CD8-positive, alpha-beta memory T cell (primary cell): Measurements from ENCODE around the gene REG1B. TPM values are rescaled to one million over a fixed set of nuclear protein-coding genes. Genes with fewer than 3 reads are reported as not detected.

ENCODE experiments used
- CTCF ChIA-PET: fragments of 350-600 bp; sonication (Branson Sonifier 250); formaldehyde crosslinking; loops from one replicate; lab custom pipeline; 2021; ENCODE audit warnings: antibody characterized with exemption; lab: Charles Lee
- POLR2A ChIA-PET: fragments of 350-600 bp; sonication (Branson Sonifier 250); formaldehyde crosslinking; loops from one replicate; lab custom pipeline; 2021; ENCODE audit warnings: antibody characterized with exemption; lab: Charles Lee
- DNase-seq, 5 donors: peaks; one replicate each; pipeline versions ENCODE4 v3.0.0 to v3.0.0-alpha.2; 2020 to 2022; ENCODE audit warnings: mixed read lengths in 1 of 5
- H3K27ac ChIP-seq: one replicate; pipeline ENCODE4 v1.7.0; 2013; ENCODE audit warnings: low read depth, mild to moderate bottlenecking, low read length, moderate library complexity
- H3K27me3 ChIP-seq: 2 replicates; pipeline ENCODE4 v1.7.0; 2013; ENCODE audit warnings: low read length, mild to moderate bottlenecking; ENCODE audit not compliant: insufficient read depth, poor library complexity, severe bottlenecking
- H3K36me3 ChIP-seq: 2 replicates; pipeline ENCODE4 v1.7.0; 2013; ENCODE audit warnings: mild to moderate bottlenecking, low read length, moderate library complexity; ENCODE audit not compliant: insufficient read depth
- H3K4me1 ChIP-seq: 2 replicates; pipeline ENCODE4 v1.7.0; 2013; ENCODE audit warnings: mild to moderate bottlenecking, low read length, moderate library complexity; ENCODE audit not compliant: insufficient read depth
- H3K4me3 ChIP-seq: 2 replicates; pipeline ENCODE4 v1.7.0; 2013; ENCODE audit warnings: mild to moderate bottlenecking, low read length
- H3K9me3 ChIP-seq: 2 replicates; pipeline ENCODE4 v1.7.0; 2013; ENCODE audit warnings: mild to moderate bottlenecking, low read length
- H3K27ac Mint-ChIP-seq, 8 donors: one replicate each; pipeline ENCODE4 v1.8.0; 2020 to 2021; ENCODE audit warnings: mixed read lengths in 8 of 8, mild to moderate bottlenecking in 6 of 8, inconsistent platforms in 3 of 8, moderate library complexity in 3 of 8
- H3K27me3 Mint-ChIP-seq, 2 donors: one replicate each; pipeline ENCODE4 v1.8.0; 2020 to 2021; ENCODE audit warnings: mixed read lengths in 2 of 2, mild to moderate bottlenecking in 1 of 2, moderate library complexity in 1 of 2
- H3K36me3 Mint-ChIP-seq, 3 donors: one replicate each; pipeline ENCODE4 v1.8.0; 2020 to 2021; ENCODE audit warnings: mixed read lengths in 3 of 3, inconsistent platforms in 1 of 3, mild to moderate bottlenecking in 1 of 3
- H3K4me1 Mint-ChIP-seq, 3 donors: one replicate each; pipeline ENCODE4 v1.8.0; 2020 to 2021; ENCODE audit warnings: mixed read lengths in 3 of 3, inconsistent platforms in 1 of 3, mild to moderate bottlenecking in 1 of 3
- H3K4me3 Mint-ChIP-seq, 7 donors: one replicate each; pipeline ENCODE4 v1.8.0; 2020 to 2021; ENCODE audit warnings: mixed read lengths in 7 of 7, mild to moderate bottlenecking in 6 of 7, moderate library complexity in 4 of 7, inconsistent platforms in 2 of 7
- H3K9me3 Mint-ChIP-seq, 5 donors: one replicate each; pipeline ENCODE4 v1.8.0; 2020 to 2022; ENCODE audit warnings: mixed read lengths in 5 of 5, mild to moderate bottlenecking in 3 of 5, moderate library complexity in 2 of 5, inconsistent platforms in 1 of 5
- polyA plus RNA-seq: library from polyadenylated mRNA; unstranded; fragments of 300-500 nt; fragmentation: Illumina TruSeq; gene quantifications from one replicate; pipeline ENCODE4 v1.2.3, GENCODE V29; 2021
- total RNA-seq, 2 experiments: library from RNA; stranded (reverse); gene quantifications; one replicate each; pipeline ENCODE4 v1.2.3, GENCODE V29; 2021

Gene REG1B
- total and polyA plus RNA-seq, 3 experiments from 2014 or later = not detected

- Mint-ChIP-seq H3K36me3 (no peaks in the 10 kb centered on the region), H3K9me3 (peaks cover 2 to 18% (median 7%) of the 10 kb centered on the region in 5 donors), H3K4me1 (no peaks in the 10 kb centered on the region), H3K27ac (no peak within 1 kb of the TSS), H3K27me3 (peaks cover 0 to 2% of the 10 kb centered on the region in 2 donors), H3K4me3 (no peak within 1 kb of the TSS)
- DNase-seq = no peak
- ChIA-PET CTCF (no interaction called here), POLR2A (no interaction called here)
- H3K36me3 ChIP-seq = no peaks in the 10 kb centered on the region
- no peak within 1 kb of the TSS for H3K4me3 ChIP-seq
- no peaks in the 10 kb centered on the region for H3K4me1 ChIP-seq
- no peaks in the 10 kb centered on the region for H3K9me3 ChIP-seq
- H3K27me3 ChIP-seq = no peaks in the 10 kb centered on the region
- no peak within 1 kb of the TSS for H3K27ac ChIP-seq
Observed at GRCh38 chr2:79120194-79120713, 32.5 kb upstream of the REG1B start, which contains the start of gene REG1A. REG1A (plus strand) TSS chr2:79120488; CDS start chr2:79120862, 374 bp downstream.

DNA sequence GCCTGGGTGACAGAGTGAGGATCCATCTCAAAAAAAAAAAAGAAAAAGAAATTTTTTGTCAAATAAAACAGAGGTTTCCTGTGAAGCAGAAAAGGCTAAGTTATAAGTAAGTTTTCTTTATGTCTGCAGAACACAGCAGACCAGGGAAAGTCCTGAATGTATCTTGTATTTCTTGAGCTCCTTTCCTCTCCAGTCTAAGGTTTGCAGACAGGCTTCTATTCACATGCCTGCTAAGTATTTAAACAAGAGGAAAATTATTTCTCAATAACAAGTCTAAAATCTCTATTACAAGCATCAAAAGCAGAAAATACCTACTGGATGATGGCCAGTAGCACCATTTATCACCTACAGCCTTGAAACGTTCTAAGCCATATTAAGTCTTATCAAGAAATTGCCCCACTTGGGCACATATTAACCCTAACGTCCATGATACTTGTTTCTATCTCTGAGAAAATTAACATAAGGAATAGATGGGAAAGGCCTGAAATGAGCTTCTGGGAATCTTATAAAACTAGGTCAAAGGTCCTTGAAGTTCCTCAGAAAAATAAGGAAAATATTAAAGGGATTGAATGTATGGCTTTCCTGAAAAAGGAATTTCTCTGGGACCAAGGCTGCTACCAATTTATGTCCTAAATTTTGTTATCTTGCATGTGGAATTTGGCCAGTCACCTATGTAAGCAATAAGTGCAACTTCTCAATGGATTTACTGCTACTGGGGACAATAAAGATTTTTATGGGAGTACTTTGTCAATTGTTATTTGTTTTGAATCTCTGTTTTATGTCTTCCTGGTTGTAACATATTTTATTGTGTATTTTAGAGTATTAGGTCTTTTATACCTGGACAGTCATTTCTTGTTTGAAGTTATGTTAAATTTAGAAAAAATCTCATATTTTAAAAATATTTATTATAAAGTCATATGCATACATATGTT is 29.5 kb upstream of the REG1B start:
- ChIA-PET POLR2A (no interaction called here), CTCF (no interaction called here)
- Histone ChIP-seq H3K4me3 (no peak overlapping the region), H3K27ac (no peak overlapping the region), H3K36me3 (no peaks in the 10 kb centered on the region), H3K9me3 (no peaks in the 10 kb centered on the region), H3K27me3 (no peaks in the 10 kb centered on the region), H3K4me1 (no peaks in the 10 kb centered on the region)
- no peak overlapping the region for H3K27ac Mint-ChIP-seq
- peaks cover 4 to 25% (median 12%) of the 10 kb centered on the region in 5 donors for H3K9me3 Mint-ChIP-seq
- no peaks in the 10 kb centered on the region for H3K4me1 Mint-ChIP-seq
- no peaks in the 10 kb centered on the region for H3K36me3 Mint-ChIP-seq
- DNase-seq = no peak
- no peak overlapping the region for H3K4me3 Mint-ChIP-seq
- peaks cover 0 to 2% of the 10 kb centered on the region in 2 donors for H3K27me3 Mint-ChIP-seq

DNA sequence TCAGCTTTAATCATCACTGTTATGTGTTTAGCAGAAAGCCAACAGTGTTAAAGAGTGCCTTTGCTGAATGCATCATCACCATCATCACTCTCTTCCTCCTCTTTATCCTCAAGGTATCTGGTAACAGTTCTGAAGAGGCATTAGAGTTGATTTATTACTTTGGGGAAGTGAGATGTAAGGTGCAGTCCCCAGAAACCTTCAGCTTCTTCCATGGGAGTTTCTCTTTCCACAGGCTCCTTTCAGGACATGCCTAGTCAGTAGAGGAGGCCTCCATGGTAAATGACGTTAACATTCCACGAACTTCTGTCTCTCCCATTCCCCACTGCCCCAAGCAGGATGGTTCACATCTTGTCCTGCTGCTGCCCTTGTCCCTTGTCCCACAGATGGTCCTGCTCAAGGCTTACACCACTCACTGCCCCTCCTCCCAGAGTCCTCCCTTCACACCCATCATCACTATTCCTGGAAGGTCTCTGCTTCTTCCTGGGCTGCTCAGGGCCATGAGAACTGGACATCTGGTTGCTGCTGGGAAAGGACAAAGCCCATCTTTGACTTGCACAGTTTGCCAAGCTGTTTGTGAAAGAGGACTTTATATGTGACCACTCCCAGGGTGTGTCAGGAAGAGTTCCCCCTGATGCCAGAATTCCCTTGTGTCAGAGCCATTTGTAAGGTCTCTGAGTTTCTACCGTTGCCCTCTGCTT is 27.2 kb upstream of the REG1B start:
- no peak overlapping the region for H3K4me3 ChIP-seq
- no peaks in the 10 kb centered on the region for H3K4me1 Mint-ChIP-seq
- ChIA-PET POLR2A (no interaction called here), CTCF (no interaction called here)
- no peak overlapping the region for H3K27ac Mint-ChIP-seq
- H3K4me1 ChIP-seq = no peaks in the 10 kb centered on the region
- H3K4me3 Mint-ChIP-seq = no peak overlapping the region
- no peaks in the 10 kb centered on the region for H3K36me3 ChIP-seq
- H3K27me3 Mint-ChIP-seq = peaks cover 0 to 2% of the 10 kb centered on the region in 2 donors
- H3K27me3 ChIP-seq = no peaks in the 10 kb centered on the region
- H3K9me3 ChIP-seq = no peaks in the 10 kb centered on the region
- no peak overlapping the region for H3K27ac ChIP-seq
- H3K9me3 Mint-ChIP-seq = peaks cover 4 to 23% (median 11%) of the 10 kb centered on the region in 5 donors
- no peaks in the 10 kb centered on the region for H3K36me3 Mint-ChIP-seq
- DNase-seq = no peak

DNA sequence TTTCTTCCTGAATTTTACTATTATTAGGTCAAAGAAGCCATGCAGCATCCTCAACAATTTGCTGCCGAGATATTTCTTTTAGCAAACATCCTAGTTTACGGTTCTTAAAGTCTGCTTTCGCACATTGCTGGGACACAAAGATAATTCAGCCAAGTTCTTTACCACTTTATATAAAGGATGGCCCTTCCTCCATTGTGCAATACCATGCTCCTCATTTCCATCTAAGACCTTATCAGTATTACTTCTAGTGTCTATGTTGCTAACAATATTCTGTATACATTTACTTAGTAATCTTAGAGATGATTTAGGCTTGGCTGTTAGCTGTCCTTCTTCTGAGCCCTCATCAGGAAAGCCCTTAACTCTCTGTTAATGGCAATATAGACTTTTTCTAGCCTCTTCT is 24.5 kb upstream of the REG1B start:
- no peaks in the 10 kb centered on the region for H3K9me3 ChIP-seq
- H3K27ac ChIP-seq = no peak overlapping the region
- peaks cover 4 to 21% (median 8%) of the 10 kb centered on the region in 5 donors for H3K9me3 Mint-ChIP-seq
- H3K4me3 Mint-ChIP-seq = no peak overlapping the region
- H3K36me3 ChIP-seq = no peaks in the 10 kb centered on the region
- H3K27ac Mint-ChIP-seq = no peak overlapping the region
- no peak overlapping the region for H3K4me3 ChIP-seq
- CTCF ChIA-PET = no interaction called here
- DNase-seq = no peak
- no peaks in the 10 kb centered on the region for H3K4me1 ChIP-seq
- H3K4me1 Mint-ChIP-seq = no peaks in the 10 kb centered on the region
- no peaks in the 10 kb centered on the region for H3K27me3 Mint-ChIP-seq
- H3K36me3 Mint-ChIP-seq = no peaks in the 10 kb centered on the region
- POLR2A ChIA-PET = no interaction called here
- H3K27me3 ChIP-seq = no peaks in the 10 kb centered on the region

DNA sequence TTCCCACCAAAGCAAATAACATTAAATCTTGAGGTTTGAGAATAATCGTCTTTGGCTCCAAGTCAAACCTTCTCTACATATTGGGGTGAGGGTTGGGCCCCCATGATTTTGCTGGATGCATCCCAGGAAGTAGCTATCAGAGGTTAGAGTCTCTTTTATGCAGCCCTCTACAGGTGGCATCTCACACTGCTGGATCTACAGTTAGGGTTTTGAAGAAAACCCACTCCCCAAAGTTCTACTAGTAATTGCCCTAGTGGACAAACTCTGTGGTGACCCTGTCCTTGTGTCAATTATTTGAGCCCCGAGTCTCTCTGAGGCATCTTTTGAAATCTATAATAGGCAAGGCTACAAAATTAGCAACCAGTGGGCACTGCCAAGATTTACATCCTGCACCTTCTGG is 17.5 kb upstream of the REG1B start:
- POLR2A ChIA-PET = no interaction called here
- no peaks in the 10 kb centered on the region for H3K36me3 Mint-ChIP-seq
- no peaks in the 10 kb centered on the region for H3K27me3 Mint-ChIP-seq
- peaks cover 6 to 25% (median 9%) of the 10 kb centered on the region in 5 donors for H3K9me3 Mint-ChIP-seq
- CTCF ChIA-PET = no interaction called here
- Histone ChIP-seq H3K4me3 (no peak overlapping the region), H3K4me1 (no peaks in the 10 kb centered on the region), H3K27me3 (no peaks in the 10 kb centered on the region), H3K36me3 (no peaks in the 10 kb centered on the region), H3K9me3 (no peaks in the 10 kb centered on the region), H3K27ac (no peak overlapping the region)
- H3K27ac Mint-ChIP-seq = no peak overlapping the region
- no peak overlapping the region for H3K4me3 Mint-ChIP-seq
- no peaks in the 10 kb centered on the region for H3K4me1 Mint-ChIP-seq
- DNase-seq = no peak

DNA sequence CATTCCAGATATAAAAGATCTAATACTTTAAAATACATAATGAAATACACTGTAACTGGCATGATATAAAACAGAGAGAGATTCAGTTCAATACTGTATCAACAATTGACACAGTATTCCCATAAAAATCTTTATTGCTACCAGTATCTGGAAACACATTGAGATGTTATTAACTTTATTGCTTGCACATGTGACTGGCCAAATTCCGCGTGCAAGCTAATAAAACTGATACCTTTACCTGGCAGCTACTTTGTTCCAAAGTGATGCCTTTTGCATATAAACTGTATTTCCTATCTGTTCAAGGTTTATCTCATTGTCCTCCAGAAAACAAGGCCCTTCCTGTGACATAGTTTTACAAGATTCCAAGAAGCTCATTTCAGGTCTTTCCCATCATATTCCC is 15.4 kb upstream of the REG1B start:
- CTCF ChIA-PET = no interaction called here
- POLR2A ChIA-PET = no interaction called here
- H3K27me3 ChIP-seq = no peaks in the 10 kb centered on the region
- H3K9me3 Mint-ChIP-seq = peaks cover 6 to 25% (median 11%) of the 10 kb centered on the region in 5 donors
- H3K27me3 Mint-ChIP-seq = no peaks in the 10 kb centered on the region
- no peak for DNase-seq
- no peaks in the 10 kb centered on the region for H3K4me1 Mint-ChIP-seq
- no peak overlapping the region for H3K27ac ChIP-seq
- H3K27ac Mint-ChIP-seq = no peak overlapping the region
- no peaks in the 10 kb centered on the region for H3K36me3 ChIP-seq
- H3K4me3 Mint-ChIP-seq = no peak overlapping the region
- no peak overlapping the region for H3K4me3 ChIP-seq
- H3K36me3 Mint-ChIP-seq = no peaks in the 10 kb centered on the region
- no peaks in the 10 kb centered on the region for H3K4me1 ChIP-seq
- H3K9me3 ChIP-seq = no peaks in the 10 kb centered on the region

- DNase-seq = no peak
- CTCF ChIA-PET = no interaction called here
- Histone ChIP-seq H3K27me3 (no peaks in the 10 kb centered on the region), H3K4me1 (no peaks in the 10 kb centered on the region), H3K9me3 (no peaks in the 10 kb centered on the region), H3K27ac (no peak overlapping the region), H3K36me3 (no peaks in the 10 kb centered on the region), H3K4me3 (no peak overlapping the region)
- Mint-ChIP-seq H3K4me3 (no peak overlapping the region), H3K27ac (no peak overlapping the region), H3K9me3 (peaks cover 10 to 33% (median 18%) of the 10 kb centered on the region in 5 donors), H3K27me3 (no peaks in the 10 kb centered on the region), H3K4me1 (no peaks in the 10 kb centered on the region), H3K36me3 (no peaks in the 10 kb centered on the region)
- POLR2A ChIA-PET = no interaction called here
Observed at GRCh38 chr2:79101024-79101423, 13.2 kb upstream of the REG1B start.

DNA sequence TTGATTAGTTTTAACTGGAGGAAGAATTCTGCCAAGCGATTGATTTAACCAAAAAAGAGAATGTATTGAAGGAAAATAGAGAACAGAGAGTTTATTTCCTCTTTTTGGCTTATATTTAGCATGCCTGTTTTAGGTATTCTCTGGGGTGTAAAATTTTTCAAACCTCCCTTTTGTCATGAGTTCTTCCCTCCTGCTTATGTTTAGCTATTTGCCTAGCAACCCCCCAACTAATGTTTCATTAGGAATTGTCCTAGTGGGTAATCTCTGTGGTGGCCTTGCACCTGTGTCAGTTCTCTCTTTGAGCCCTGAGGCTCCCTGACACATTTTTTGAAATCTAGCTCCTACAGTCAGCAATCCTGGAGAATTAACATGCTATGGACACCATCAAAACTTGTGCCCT is 12.5 kb upstream of the REG1B start:
- CTCF ChIA-PET = no interaction called here

More for the DNA sequence above, 12.5 kb upstream of the REG1B start:
- Mint-ChIP-seq H3K36me3 (no peaks in the 10 kb centered on the region), H3K4me3 (no peak overlapping the region), H3K4me1 (no peaks in the 10 kb centered on the region), H3K27ac (no peak overlapping the region), H3K9me3 (peaks cover 10 to 33% (median 18%) of the 10 kb centered on the region in 5 donors), H3K27me3 (no peaks in the 10 kb centered on the region)
- no peaks in the 10 kb centered on the region for H3K27me3 ChIP-seq
- no peak for DNase-seq
- POLR2A ChIA-PET = no interaction called here
- H3K4me3 ChIP-seq = no peak overlapping the region
- no peaks in the 10 kb centered on the region for H3K36me3 ChIP-seq
- H3K9me3 ChIP-seq = no peaks in the 10 kb centered on the region
- H3K4me1 ChIP-seq = no peaks in the 10 kb centered on the region
- no peak overlapping the region for H3K27ac ChIP-seq
